VCaP (cell line): ENCODE measurements around the gene MEIS1.

Source experiments
- H3K27ac ChIP-seq: fragments of 450-650 bp; 2 replicates; pipeline ENCODE4 v1.5.1; 2017
- TF ChIP-seq, protein P1 (sequence below): fragments of 450-650 bp; conservative IDR thresholded peaks from 2 replicates; pipeline ENCODE4 v1.5.1; 2017; ENCODE audit warnings: mild to moderate bottlenecking, moderate library complexity

MEIS1 gene

DNA sequence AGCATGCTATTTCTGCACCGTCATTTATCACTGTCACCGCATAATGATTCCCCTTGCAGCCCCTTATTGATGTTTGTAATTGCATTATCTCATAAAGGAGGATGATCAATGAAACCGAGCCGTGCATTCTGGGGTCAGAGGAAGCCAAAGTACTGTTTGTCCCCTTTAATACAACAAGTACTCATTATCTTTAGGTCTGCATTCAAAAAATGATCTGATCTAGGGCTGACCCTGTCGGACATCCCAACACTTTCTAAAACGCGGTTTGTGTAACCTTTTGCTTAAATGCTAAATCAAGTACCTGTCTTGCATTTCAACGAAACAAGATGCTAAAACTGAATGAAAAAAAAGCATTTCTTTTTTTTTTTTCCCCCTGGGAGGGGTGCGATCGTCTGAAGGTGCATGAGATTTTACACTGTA is 143.8 kb downstream of the MEIS1 start:
- TF ChIP-seq, protein P1, sequence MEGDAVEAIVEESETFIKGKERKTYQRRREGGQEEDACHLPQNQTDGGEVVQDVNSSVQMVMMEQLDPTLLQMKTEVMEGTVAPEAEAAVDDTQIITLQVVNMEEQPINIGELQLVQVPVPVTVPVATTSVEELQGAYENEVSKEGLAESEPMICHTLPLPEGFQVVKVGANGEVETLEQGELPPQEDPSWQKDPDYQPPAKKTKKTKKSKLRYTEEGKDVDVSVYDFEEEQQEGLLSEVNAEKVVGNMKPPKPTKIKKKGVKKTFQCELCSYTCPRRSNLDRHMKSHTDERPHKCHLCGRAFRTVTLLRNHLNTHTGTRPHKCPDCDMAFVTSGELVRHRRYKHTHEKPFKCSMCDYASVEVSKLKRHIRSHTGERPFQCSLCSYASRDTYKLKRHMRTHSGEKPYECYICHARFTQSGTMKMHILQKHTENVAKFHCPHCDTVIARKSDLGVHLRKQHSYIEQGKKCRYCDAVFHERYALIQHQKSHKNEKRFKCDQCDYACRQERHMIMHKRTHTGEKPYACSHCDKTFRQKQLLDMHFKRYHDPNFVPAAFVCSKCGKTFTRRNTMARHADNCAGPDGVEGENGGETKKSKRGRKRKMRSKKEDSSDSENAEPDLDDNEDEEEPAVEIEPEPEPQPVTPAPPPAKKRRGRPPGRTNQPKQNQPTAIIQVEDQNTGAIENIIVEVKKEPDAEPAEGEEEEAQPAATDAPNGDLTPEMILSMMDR, result no peak
- no peak overlapping the region for H3K27ac ChIP-seq

DNA sequence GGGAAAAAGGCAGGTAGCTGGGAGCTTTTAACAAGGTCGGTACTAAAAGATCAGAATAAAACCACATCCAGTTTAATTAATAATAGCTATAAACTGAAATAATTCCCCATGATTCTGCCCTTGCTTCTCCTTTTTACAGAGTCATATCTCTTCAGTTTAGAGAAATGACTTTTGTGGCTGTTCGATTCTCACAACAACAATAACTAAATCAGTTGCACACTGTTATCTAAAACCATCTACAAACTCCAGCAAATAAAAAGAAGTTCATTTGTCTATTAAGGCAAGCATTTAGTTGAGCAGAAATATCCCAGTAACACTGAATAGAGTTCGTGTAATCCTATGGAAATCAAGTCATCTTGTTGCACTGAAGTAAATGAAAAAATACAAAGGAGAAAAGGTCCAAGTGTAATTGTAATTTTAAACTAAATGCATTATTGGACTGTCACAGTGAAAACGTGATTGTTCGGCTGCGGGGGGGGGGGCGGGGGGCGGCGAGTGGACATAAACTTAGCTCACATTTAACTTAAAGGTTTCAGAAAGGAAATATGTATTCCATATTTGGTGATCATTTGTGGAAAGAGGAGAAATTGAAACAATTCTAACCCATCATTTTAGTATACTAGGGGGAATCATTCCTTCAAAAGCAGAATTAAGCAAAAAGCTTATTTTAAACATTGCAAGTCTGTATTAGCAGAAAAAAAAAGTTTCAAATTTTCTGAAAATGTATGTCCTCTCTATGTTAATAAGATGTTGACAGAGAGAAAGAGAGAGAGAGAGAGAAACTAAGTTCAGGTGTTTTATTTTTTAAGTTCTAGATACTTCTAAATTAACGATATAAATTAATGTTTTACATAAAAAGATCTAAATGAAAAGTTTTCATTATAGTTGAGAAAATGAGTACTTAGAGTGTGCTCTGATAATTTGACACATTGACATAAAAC is 144.5 kb downstream of the MEIS1 start:
- TF ChIP-seq, protein P1, result no peak
- H3K27ac ChIP-seq, result no peak overlapping the region

DNA sequence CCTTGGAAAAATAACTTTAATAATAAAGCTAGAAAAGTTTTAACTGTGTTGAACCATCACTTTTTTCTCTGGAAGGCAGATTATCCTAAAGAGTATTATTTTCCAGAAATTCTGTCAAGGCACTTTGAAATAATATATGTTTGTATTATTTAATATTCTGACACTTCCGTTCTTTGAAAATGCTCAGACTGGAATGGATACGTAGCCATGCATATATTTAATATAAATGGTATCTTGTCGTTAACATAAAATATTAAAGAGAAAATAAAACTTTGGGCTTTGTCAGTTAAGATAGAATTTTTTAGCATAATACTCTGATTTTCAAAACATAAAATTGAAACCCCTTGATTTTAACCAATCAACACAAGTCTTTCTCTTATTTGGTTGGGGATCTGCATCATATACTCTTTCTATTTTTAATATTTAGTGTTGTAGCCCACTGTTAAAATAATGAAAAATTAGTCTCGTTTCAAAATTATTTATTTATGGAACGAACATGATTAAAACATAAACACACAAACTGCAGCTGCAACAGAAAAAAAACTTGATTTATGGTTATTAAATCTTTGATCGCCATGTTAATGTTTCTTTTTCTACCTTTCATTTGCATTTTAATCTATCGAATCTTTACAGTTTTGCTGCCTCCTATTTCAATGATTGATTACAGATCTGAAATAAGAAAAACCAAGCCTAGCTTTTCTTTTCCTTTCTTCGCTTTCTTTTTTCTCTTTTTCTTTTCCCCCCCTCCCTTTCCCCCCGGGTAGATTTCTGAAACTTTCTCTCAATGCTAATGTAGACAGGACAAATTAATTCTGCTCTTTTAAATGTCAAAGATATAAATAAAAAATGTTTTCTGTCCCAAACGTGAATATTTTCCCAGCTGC is 145.5 kb downstream of the MEIS1 start:
- TF ChIP-seq, protein P1, result no peak
- H3K27ac ChIP-seq, result no peak overlapping the region

DNA sequence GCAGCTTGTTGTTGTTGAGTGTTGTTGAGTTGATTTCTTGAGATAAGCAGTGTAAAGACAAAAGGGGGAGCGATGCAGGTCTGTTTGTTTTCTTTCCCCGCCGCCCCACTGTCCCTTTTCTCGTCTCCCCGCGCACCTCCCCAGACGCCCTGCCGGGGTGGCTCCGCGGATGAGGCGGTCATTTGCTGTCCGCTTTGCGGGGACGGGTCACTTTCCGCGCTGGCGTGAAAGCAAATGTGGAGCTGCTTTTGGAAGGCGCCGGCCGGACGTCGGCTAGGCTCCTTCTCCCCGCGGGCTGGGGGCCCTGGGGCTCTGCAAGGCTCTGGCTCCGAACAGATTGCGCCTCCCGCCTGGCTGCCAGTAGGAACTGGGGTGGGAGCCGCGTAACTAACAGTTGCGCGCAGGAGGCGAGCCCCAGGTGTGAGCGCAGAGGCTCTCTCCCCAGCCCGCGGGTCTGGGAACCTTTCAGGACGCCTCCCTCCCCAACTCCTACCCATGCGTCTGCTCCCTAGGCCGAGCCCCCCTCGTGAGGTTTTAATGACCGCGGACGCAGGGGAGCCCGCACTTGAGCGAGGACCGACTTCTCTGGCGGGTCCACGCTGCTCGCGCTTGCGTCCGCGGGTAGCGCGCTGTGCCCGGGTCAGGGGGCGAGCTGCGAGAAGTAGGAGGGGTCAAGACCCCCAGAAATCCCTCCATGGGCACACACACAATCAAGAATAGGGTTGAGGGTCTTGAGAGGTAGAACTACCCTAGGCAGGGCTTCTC is 146.6 kb downstream of the MEIS1 start:
- TF ChIP-seq, protein P1, result no peak
- no peak overlapping the region for H3K27ac ChIP-seq

DNA sequence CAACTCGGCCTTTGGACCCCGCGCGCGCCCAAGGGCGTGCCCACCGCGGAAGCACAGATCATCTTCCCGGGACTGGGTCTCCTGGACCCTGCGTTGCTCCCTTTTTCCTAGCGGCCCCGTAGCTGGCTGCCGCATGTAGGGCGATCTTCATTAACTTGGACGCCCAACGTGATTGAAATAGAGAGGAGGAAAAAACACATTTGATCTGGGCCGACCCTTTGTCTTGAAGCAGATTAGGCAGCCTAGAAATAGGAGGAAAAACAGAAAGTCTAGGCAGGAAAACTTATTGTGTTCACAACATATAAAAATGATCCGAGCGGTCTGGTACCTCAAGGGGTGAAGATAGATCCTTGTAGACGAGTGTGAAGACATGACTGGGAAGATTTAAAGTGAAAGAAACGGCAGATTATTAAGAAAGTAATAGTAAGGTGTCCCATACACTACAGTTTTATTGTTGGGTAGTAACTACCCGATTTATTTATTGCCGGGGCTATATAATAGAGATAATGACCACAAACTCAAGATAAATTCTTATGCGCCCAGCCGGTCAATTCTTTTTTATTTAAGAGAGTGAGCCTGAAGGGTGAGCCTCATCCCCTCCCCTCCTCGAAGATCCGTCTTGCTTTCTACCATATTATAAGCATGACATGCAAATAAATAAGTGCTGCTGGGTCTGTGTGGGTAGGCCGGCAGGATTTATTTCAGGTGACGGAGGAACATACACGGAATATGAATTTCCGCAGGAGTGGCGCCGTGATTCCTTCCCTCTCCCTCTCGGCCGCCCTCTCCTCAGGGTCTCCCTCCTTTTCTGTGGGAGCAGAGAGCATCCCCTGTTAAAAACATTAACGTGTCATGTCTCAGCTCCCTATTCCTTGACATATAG is 147.4 kb downstream of the MEIS1 start:
- H3K27ac ChIP-seq, result no peak overlapping the region

More for the DNA sequence above, 147.4 kb downstream of the MEIS1 start:
- TF ChIP-seq, protein P1, result no peak
